GM12891 (cell line): Measurements from ENCODE around the gene GALNT3.

ENCODE experiments used
- POLR2A ChIP-seq: IDR thresholded peaks from 2 replicates; pipeline ENCODE4 v1.6.1; 2011; ENCODE audit warnings: low read depth, low read length, control low read depth
- SPI1 ChIP-seq: IDR thresholded peaks from 2 replicates; pipeline ENCODE4 v1.6.1; 2011; ENCODE audit warnings: low read depth, low read length, control low read depth

- TF ChIP-seq POLR2A (no peak), SPI1 (no peak)
Measured at GRCh38 chr2:165793161-165793778, 777 bp downstream of the GALNT3 start.
